ENCODE measurements around the gene HLA-DPB1. TPM values are rescaled to one million over a fixed set of nuclear protein-coding genes. Genes with fewer than 3 reads are reported as not detected.

HLA-DPB1 gene
- total and polyA plus RNA-seq, 2 of the 4 experiments (the other 2 are of a cell fraction) = 7.7 to 10.7 TPM

DNA sequence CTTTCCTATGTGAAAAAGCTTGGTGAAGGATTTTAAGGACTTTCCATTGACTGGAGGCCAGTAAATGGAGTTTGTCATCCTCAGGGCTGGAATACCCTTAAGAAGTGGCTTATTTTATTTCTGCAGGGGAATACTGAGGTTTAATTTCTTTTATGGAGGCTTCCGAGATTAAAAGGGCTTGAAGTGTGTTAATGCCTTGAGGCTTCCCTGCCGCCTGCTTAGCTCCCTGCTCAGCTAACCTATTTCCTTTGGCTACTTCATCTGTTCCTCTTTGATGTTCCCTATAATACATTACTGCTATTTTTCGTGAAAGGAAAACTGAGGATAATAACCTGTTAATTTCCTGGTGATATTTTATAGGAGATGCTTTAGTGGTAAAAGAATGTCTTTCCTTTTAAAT, 44.2 kb downstream of the HLA-DPB1 start:
- H3K4me2 ChIP-seq (ENCODE audit: low read depth, low read length) = no peak overlapping the region
- no peaks in the 10 kb centered on the region for H3K36me3 ChIP-seq (ENCODE audit: control insufficient read depth, insufficient read depth, low read length)
- no peak overlapping the region for H3K56ac ChIP-seq (ENCODE audit: extremely low read depth, insufficient read depth, low read length)
- no peak overlapping the region for H3K14ac ChIP-seq (replicated peaks; ENCODE audit: low read depth, low read length)
- H3K9ac ChIP-seq (ENCODE audit: low read depth, low read length) = no peak overlapping the region
- H2BK120ac ChIP-seq (ENCODE audit: low read depth, low read length) = no peak overlapping the region
- peaks cover 48% of the 10 kb centered on the region for H3K27me3 ChIP-seq (ENCODE audit: control insufficient read depth, insufficient read depth, low read length)
- dilution Hi-C loops (cut with HindIII; ENCODE audit: low sequenced_read_pairs, unreplicated experiment) (no loop called here), in situ Hi-C loops (cut with MboI; ENCODE audit: low sequenced_read_pairs) (loop anchor here (10.0 kb wide), 1 partner anchor 125 kb away; no protein-coding TSS in a partner anchor), intact Hi-C loops (cut with micrococcal nuclease) (no loop called here)
- no peak overlapping the region for H3K18ac ChIP-seq (ENCODE audit: low read depth, low read length)
- H4K20me1 ChIP-seq (ENCODE audit: insufficient read depth, low read length) = no peaks in the 10 kb centered on the region
- H3K4me1 ChIP-seq (ENCODE audit: control insufficient read depth, insufficient read depth, low read length) = no peaks in the 10 kb centered on the region; the same call in 1 of the 2 replicates
- no peak overlapping the region for H3K27ac ChIP-seq (ENCODE audit: insufficient read depth, low read length)
- H2AK5ac ChIP-seq (ENCODE audit: low read depth, low read length) = no peak overlapping the region
- WGBS, 2 experiments (ENCODE audit: extremely low coverage in 2 of 2, insufficient read length in 1 of 2) = no CpG with 5 or more reads among the region's 3 CpGs
- H2AK9ac ChIP-seq (replicated peaks; ENCODE audit: low read depth, low read length, poor library complexity) = no peak overlapping the region
- DNase-seq (no peak), ATAC-seq (ENCODE audit: low read depth) (no peak)
- H3K23ac ChIP-seq (ENCODE audit: low read depth, low read length) = no peak overlapping the region
- TF ChIP-seq USF2 (IDR thresholded peaks at IDR 0.05; ENCODE audit: low read depth, low read length) = no peak
- TF ChIP-seq, protein P1, sequence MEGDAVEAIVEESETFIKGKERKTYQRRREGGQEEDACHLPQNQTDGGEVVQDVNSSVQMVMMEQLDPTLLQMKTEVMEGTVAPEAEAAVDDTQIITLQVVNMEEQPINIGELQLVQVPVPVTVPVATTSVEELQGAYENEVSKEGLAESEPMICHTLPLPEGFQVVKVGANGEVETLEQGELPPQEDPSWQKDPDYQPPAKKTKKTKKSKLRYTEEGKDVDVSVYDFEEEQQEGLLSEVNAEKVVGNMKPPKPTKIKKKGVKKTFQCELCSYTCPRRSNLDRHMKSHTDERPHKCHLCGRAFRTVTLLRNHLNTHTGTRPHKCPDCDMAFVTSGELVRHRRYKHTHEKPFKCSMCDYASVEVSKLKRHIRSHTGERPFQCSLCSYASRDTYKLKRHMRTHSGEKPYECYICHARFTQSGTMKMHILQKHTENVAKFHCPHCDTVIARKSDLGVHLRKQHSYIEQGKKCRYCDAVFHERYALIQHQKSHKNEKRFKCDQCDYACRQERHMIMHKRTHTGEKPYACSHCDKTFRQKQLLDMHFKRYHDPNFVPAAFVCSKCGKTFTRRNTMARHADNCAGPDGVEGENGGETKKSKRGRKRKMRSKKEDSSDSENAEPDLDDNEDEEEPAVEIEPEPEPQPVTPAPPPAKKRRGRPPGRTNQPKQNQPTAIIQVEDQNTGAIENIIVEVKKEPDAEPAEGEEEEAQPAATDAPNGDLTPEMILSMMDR (conservative IDR thresholded peaks at IDR 0.05; ENCODE audit: low read depth, low read length) = no peak
- TF ChIP-seq RCOR1 (IDR thresholded peaks at IDR 0.05; ENCODE audit: insufficient replicate concordance, low read length) = no peak
- TF ChIP-seq MAZ (IDR thresholded peaks at IDR 0.05; ENCODE audit: borderline replicate concordance, low read depth, low read length) = no peak
- no peak for TF ChIP-seq RAD21 (IDR thresholded peaks at IDR 0.05; ENCODE audit: low read length)
- no peak for TF ChIP-seq CEBPB (IDR thresholded peaks at IDR 0.05; ENCODE audit: low read depth, low read length)
- no peak for TF ChIP-seq FOS (IDR thresholded peaks at IDR 0.05; ENCODE audit: low read depth, low read length)
- no peak for TF ChIP-seq MXI1 (IDR thresholded peaks at IDR 0.05; ENCODE audit: borderline replicate concordance, low read depth, low read length)
- TF ChIP-seq BHLHE40 (IDR thresholded peaks at IDR 0.05; ENCODE audit: low read depth, low read length) = no peak
- TF ChIP-seq RFX5 (IDR thresholded peaks at IDR 0.05; ENCODE audit: low read depth, low read length) = no peak
- no peak overlapping the region for H3K4me3 ChIP-seq (ENCODE audit: insufficient read depth, low read depth, low read length)
- no peak overlapping the region for H4K8ac ChIP-seq (ENCODE audit: low read depth in 2 of 2, low read length in 2 of 2)
- no peak overlapping the region for H2AFZ ChIP-seq (replicated peaks; ENCODE audit: low read length, poor library complexity)
- CTCF ChIA-PET = interaction anchor here (1.0 to 1.6 kb wide), 2 partner anchors 16 to 28 kb away, joined by 3 to 4 read pairs; no protein-coding TSS in a partner anchor
- H4K91ac ChIP-seq (ENCODE audit: insufficient read depth, low read depth, low read length) = no peak overlapping the region
- no TSS peak for BruUV-seq (replicated peaks)
- POLR2A ChIA-PET (ENCODE audit: unreplicated experiment) = no interaction called here
- no peak overlapping the region for H4K5ac ChIP-seq (ENCODE audit: low read depth, low read length)
- H2BK5ac ChIP-seq (ENCODE audit: low read depth, low read length, poor library complexity, severe bottlenecking) = no peak overlapping the region
- H2BK20ac ChIP-seq (ENCODE audit: low read depth, low read length) = no peak overlapping the region
- H3K79me1 ChIP-seq (ENCODE audit: low read depth in 1 of 2, low read length in 2 of 2) = no peaks in the 10 kb centered on the region
- no peak overlapping the region for H3K4ac ChIP-seq (ENCODE audit: low read depth, low read length)
- H3K9me1 ChIP-seq (ENCODE audit: insufficient read depth, low read length) = no peaks in the 10 kb centered on the region
- peaks cover 9% of the 10 kb centered on the region for H3K9me3 ChIP-seq (ENCODE audit: control insufficient read depth, insufficient read depth, low read length)
- no peak overlapping the region for H2BK15ac ChIP-seq (ENCODE audit: low read depth, low read length)

All from IMR-90 (cell line).